HUES6 (cell line): Measurements from ENCODE around the gene COL4A4.

Experiments
- H3K27ac ChIP-seq: 2 replicates; pipeline ENCODE4 v1.7.0; 2013; ENCODE audit warnings: low read depth, mild to moderate bottlenecking, low read length, inconsistent platforms
- H3K27me3 ChIP-seq: 2 replicates; pipeline ENCODE4 v1.6.1; 2013; ENCODE audit warnings: low read length; ENCODE audit not compliant: control insufficient read depth, insufficient read depth
- H3K36me3 ChIP-seq: 2 replicates; pipeline ENCODE4 v1.6.1; 2013; ENCODE audit warnings: low read length; ENCODE audit not compliant: control insufficient read depth, insufficient read depth
- H3K4me1 ChIP-seq: 2 replicates; pipeline ENCODE4 v1.6.1; 2013; ENCODE audit warnings: low read length; ENCODE audit not compliant: control insufficient read depth, insufficient read depth
- H3K4me3 ChIP-seq: 2 replicates; pipeline ENCODE4 v1.5.1; 2013; ENCODE audit warnings: low read depth, low read length
- H3K9ac ChIP-seq: one replicate; pipeline ENCODE4 v1.6.1; 2013; ENCODE audit warnings: mild to moderate bottlenecking, low read length
- H3K9me3 ChIP-seq: 2 replicates; pipeline ENCODE4 v1.6.1; 2013; ENCODE audit warnings: low read depth, low read length; ENCODE audit not compliant: control insufficient read depth, insufficient read depth

COL4A4 gene

DNA sequence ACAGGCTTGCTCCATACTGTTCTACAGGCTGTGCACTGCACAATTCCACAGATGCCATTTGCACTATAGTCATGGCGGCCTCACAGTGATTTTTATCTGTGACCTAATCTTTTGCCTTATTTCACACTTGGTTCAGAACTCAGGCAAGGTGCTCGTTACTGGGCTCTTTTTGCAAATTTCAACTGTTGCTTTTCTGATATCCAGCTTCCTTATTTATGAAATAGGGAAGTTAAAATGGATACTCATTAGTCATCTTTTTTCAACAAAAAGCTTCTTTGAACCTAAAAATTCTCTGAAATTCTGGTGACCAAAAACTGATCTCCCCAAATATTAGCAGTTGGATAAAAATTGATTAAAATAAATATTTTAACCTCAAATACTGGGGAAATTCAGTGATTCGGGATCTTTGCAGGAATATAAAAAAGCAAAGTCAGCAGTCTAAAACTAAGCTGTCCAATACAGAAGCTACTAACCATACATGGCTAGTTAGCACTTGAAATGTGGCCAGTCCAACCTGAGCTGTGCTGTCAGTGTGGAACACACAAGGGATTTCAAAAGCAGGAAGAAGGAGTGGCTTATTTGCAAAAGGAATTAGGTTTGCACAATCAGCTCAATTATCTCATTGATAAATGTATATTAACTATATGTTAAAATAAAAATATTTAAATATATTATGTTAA, 134.4 kb downstream of the COL4A4 start:
- Histone ChIP-seq H3K9me3 (no peaks in the 10 kb centered on the region), H3K27me3 (no peaks in the 10 kb centered on the region), H3K36me3 (no peaks in the 10 kb centered on the region), H3K4me1 (no peaks in the 10 kb centered on the region), H3K27ac (no peak overlapping the region), H3K4me3 (no peak overlapping the region), H3K9ac (no peak overlapping the region)

DNA sequence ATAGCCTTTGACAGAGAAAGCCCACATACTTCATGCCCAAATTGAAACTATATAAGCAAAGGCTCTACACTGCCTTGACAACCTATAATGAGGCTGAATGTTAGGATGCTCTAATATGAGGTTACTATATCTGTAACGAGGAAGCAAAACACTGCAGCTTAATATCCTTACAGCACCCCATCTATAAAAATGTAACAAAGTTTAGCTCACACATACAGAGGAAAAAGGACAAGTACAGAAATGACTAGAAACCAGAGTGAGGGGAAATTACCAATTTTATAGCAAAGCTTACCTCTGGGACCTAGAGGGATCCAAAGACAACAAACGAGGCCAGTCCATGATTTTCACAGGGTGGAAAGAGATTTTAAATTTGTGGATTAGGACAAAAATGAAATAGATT, 138.5 kb downstream of the COL4A4 start:
- H3K9me3 ChIP-seq: no peaks in the 10 kb centered on the region
- no peak overlapping the region for H3K9ac ChIP-seq
- no peaks in the 10 kb centered on the region for H3K4me1 ChIP-seq
- H3K27me3 ChIP-seq: no peaks in the 10 kb centered on the region
- no peaks in the 10 kb centered on the region for H3K36me3 ChIP-seq
- no peak overlapping the region for H3K4me3 ChIP-seq
- H3K27ac ChIP-seq: no peak overlapping the region

DNA sequence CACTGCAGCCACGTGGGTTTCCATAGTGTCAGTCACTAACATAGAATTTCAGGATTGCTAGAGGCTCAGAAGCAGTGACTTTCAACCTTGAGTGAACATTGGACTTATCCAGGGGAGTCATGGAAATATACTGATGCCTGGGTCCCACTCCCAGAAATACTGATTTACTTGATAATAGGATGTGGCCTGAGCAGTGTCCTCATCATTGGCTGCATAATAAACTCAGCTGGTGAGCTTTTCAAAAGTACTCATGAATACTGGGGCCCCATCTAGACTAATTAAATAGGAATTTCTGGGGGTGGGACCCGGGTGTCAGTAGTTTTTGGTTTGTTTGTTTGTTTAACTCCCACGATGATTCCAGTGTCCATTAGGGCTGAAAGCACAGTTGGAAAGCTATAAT, 141.4 kb downstream of the COL4A4 start:
- no peak overlapping the region for H3K27ac ChIP-seq
- H3K36me3 ChIP-seq: no peaks in the 10 kb centered on the region
- no peaks in the 10 kb centered on the region for H3K4me1 ChIP-seq
- no peak overlapping the region for H3K4me3 ChIP-seq
- H3K9me3 ChIP-seq: no peaks in the 10 kb centered on the region
- H3K9ac ChIP-seq: no peak overlapping the region
- H3K27me3 ChIP-seq: no peaks in the 10 kb centered on the region

DNA sequence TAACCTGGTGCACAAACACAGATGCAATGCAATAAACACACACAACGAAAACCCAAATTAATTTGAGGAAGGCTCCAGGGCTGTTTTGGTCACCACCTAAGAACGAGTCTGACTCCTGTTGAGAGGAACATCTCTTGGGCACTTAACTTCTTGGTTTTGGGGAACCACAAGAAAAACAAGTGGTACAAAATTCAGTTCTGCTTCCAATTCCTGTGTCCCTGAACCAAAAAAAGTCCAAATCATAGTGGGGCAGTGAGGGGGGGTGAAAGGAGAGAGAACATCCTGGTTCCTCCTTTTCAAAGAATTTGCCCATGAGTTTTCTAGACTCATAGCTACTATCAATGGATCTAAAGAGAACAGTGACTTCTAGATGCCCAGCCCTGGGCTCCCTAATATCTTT, 143.6 kb downstream of the COL4A4 start:
- Histone ChIP-seq H3K27ac (no peak overlapping the region), H3K4me3 (no peak overlapping the region), H3K9ac (no peak overlapping the region), H3K27me3 (no peaks in the 10 kb centered on the region), H3K4me1 (no peaks in the 10 kb centered on the region), H3K36me3 (no peaks in the 10 kb centered on the region), H3K9me3 (no peaks in the 10 kb centered on the region)

DNA sequence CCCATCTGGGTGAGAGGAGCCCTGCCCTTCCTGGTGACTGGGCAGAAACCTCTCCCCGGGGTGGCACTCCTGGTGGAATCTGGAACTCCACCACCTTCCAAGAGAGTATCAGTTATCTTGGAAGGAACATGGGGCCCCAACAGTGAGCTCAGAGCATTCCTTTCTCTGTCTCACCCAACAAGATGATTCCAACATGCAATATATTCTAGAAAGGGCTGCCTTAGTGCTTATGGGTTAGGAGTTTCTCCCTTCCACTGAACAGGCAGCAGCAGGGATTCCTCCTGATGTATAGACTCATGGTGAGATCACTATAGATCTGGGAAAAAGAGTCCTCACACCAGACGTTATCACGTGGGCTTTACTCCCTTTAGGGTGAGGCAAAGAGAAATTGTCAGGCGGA, 147.1 kb downstream of the COL4A4 start:
- no peaks in the 10 kb centered on the region for H3K36me3 ChIP-seq
- H3K27ac ChIP-seq: no peak overlapping the region
- no peaks in the 10 kb centered on the region for H3K27me3 ChIP-seq
- H3K9ac ChIP-seq: no peak overlapping the region
- H3K4me1 ChIP-seq: no peaks in the 10 kb centered on the region
- no peak overlapping the region for H3K4me3 ChIP-seq
- H3K9me3 ChIP-seq: no peaks in the 10 kb centered on the region

DNA sequence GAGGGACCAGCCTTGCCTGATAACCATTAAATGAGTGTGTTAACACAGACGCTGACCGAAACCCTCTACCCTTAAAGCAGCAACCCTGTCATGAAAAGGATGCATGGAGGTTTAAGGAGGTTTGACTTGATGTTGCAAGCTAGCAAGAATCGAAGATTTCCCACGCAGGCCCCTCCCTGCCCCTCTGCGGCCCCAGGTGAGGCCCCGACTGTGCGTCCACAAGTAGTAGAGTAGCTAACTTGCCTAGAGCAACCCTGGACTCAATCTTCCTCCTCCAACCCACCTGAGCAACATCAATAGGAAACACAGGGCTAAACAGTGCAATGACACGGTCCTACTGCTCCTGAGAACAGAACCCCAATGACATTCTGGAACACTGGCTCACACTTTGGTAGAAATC, 150.1 kb downstream of the COL4A4 start:
- H3K9ac ChIP-seq: no peak overlapping the region
- H3K9me3 ChIP-seq: no peaks in the 10 kb centered on the region
- no peak overlapping the region for H3K4me3 ChIP-seq
- H3K27me3 ChIP-seq: no peaks in the 10 kb centered on the region
- no peaks in the 10 kb centered on the region for H3K4me1 ChIP-seq
- no peaks in the 10 kb centered on the region for H3K36me3 ChIP-seq
- no peak overlapping the region for H3K27ac ChIP-seq

DNA sequence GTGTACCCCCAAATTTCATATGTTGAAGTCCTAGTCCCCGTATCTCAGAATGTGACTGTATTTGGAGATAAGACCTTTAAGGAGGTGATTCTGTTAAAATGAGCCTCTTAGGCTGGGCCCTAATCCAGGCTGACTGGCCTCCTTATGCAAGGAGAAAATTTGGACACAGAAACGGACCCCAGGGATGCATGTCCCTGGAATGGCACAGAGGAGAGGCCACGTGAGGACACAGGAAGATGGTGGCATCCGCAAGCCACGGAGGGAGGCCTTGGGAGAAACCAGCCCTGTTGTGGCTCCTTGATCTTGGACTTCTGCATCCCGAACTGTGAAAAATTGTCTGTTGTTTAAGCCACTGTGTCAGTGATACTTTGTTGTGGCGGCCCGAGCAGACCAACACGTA, 150.7 kb downstream of the COL4A4 start:
- H3K27ac ChIP-seq: no peak overlapping the region
- H3K9ac ChIP-seq: no peak overlapping the region
- H3K27me3 ChIP-seq: no peaks in the 10 kb centered on the region
- H3K9me3 ChIP-seq: no peaks in the 10 kb centered on the region
- H3K4me3 ChIP-seq: no peak overlapping the region
- H3K4me1 ChIP-seq: no peaks in the 10 kb centered on the region
- H3K36me3 ChIP-seq: no peaks in the 10 kb centered on the region

DNA sequence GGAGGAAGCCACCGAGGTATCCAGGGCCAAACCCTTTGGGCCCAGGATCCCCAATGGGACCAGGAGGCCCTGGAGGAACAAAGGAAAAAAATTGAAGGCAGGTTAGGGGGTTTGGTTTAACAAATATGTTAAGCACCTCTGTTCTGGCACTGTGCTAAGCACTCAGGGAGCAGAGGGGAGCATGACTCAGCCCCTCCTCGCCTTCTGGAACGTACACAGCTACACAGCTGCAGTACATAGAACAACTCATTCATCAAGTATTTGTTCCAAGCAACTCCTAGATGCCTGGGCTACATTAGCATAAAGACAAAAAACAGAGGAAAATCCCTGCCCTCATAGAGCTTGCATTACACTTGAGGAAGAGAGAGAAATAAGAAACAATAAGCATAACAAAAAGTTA, 153.6 kb downstream of the COL4A4 start:
- no peak overlapping the region for H3K4me3 ChIP-seq
- H3K9me3 ChIP-seq: no peaks in the 10 kb centered on the region
- H3K36me3 ChIP-seq: no peaks in the 10 kb centered on the region
- H3K9ac ChIP-seq: no peak overlapping the region
- no peak overlapping the region for H3K27ac ChIP-seq
- no peaks in the 10 kb centered on the region for H3K4me1 ChIP-seq
- H3K27me3 ChIP-seq: no peaks in the 10 kb centered on the region

DNA sequence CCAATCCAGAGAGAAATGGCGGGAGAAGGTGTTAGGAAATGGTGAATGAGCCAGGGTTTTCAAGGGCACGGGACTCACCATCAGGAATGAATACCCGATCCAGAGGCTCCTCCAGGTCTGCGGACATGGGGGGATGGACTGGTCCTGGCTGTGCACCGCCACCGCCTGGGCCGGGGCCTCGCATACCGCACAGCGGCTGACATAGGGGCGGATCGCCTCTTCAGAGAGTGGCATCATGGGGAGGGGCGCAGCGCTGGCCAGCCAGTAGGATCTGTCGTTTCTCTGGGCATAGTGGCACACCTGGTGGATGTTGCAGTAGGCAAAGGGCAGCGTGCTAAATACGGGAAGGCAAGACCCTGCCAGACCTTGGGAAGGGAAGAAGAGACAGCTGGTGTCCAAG, 156.1 kb downstream of the COL4A4 start:
- Histone ChIP-seq H3K36me3 (no peaks in the 10 kb centered on the region), H3K27me3 (no peaks in the 10 kb centered on the region), H3K4me3 (no peak overlapping the region), H3K9ac (no peak overlapping the region), H3K27ac (no peak overlapping the region), H3K4me1 (no peaks in the 10 kb centered on the region; the same call in 1 of the 2 replicates), H3K9me3 (no peaks in the 10 kb centered on the region; the same call in 1 of the 2 replicates)

DNA sequence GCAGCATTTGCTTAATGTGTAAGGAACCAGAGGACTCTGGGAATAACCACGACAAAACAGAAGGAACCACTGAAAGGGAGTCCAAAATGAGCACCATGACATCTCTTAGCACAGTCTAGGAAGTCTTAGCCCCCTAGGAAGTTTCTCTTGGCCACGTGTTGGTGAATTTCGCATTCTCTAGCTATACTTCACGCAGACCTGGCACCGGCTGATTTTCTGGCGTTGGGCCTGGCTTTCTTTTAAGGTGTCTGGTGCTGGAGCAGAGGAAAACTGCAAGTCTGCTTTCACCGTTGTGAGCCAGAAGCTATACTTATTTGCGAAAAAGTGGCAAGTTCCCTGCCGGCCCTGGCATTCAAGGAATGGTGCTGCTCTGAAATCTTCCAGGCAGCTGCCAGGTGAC, 156.9 kb downstream of the COL4A4 start:
- Histone ChIP-seq H3K9me3 (no peaks in the 10 kb centered on the region; the same call in 1 of the 2 replicates), H3K4me1 (no peaks in the 10 kb centered on the region; the same call in 1 of the 2 replicates), H3K27ac (no peak overlapping the region), H3K4me3 (no peak overlapping the region), H3K27me3 (no peaks in the 10 kb centered on the region), H3K36me3 (no peaks in the 10 kb centered on the region), H3K9ac (no peak overlapping the region)

DNA sequence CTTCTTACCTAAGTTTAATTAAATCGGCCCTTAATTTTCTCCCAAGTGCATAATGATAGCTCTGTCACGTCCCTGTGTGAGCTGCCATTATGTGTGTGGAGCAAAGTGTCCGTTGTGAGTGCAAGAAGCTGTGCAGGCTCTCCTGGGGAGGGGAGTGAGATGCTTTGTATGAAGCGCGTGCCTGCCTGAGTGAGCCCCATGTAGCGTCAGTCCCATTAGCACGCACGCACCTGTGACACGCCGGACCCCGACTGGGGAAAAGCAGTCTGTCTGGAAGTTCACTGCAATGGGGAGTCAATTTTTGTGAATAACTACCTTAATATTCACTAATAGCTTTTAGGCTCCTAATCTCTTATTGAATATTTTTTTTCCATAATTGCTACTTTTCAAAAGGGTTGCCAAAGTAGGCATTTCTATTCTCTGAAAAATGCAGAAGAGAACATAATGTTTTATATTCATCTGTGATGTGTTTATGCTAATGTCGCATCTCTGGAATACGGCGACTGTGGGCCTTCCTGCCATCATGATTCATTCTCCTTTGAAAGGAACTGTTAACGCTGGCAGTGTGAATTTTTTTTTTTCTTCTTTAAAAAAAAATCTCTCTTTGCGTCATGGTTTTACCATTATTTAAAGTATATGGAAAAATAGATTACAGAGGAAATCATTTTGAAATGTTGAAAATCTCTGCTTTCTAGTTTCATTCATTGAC, 157.7 kb downstream of the COL4A4 start:
- no peak overlapping the region; the same call in 1 of the 2 replicates for H3K27ac ChIP-seq

More for the DNA sequence above, 157.7 kb downstream of the COL4A4 start:
- Histone ChIP-seq H3K9me3 (no peaks in the 10 kb centered on the region; the same call in 1 of the 2 replicates), H3K4me1 (no peaks in the 10 kb centered on the region; the same call in 1 of the 2 replicates), H3K27me3 (no peaks in the 10 kb centered on the region), H3K9ac (no peak overlapping the region), H3K36me3 (no peaks in the 10 kb centered on the region), H3K4me3 (no peak overlapping the region)
